Tibial nerve (tissue), 4 donors: ENCODE data around the gene CPSF2.

Source experiments
- EP300 ChIP-seq, 2 donors: sonication (generic); formaldehyde crosslinking; IDR thresholded peaks; one replicate each; pipeline ENCODE4 v1.6.1; 2017; ENCODE audit warnings: antibody characterized with exemption in 2 of 2, mild to moderate bottlenecking in 1 of 2
- POLR2A ChIP-seq, 2 donors: fragments of 450-650 bp; IDR thresholded peaks; one replicate each; pipeline ENCODE4 v1.6.1; 2017; ENCODE audit warnings: antibody characterized with exemption in 2 of 2, mild to moderate bottlenecking in 2 of 2, moderate library complexity in 2 of 2
- TF ChIP-seq, protein P1 (sequence below), 5 experiments: fragments of 200-600 bp in 3 of 5; fragments of 450-650 bp in 2 of 5; sonication (generic) in 3 of 5; IDR thresholded peaks; one replicate each; pipeline ENCODE4 v1.5.1; 2016 to 2019; ENCODE audit warnings: antibody characterized with exemption in 5 of 5, mild to moderate bottlenecking in 3 of 5, moderate library complexity in 2 of 5

DNA sequence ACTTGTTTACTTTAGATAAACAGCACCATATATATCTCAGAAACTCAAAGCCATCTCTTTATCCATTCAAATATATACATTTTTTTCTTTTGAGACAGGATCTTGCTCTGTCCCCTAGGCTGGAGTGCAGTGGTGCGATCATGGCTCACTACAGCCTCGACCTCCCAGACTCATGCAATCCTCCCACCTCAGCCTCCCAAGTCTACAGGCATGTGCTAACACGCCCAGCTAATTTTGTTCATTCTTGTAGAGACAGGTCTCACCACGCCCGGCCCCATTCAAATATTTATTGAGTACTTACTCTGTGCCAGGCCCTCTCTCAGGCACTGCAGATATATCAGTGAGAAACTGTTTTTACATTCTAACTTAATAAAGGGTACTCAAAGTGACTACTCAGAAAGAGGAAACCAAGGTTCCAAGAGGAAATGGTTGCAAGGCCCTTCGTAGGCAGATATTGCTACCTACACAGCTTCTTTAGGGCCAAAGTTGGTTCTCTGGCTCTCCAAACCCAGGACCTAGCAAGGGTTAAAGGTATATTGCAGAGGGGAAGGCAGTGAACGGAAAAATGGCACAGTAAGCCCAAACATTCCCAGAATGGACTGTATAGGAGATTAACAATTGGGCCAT lies 18.3 kb upstream of the CPSF2 start:
- TF ChIP-seq, protein P1, sequence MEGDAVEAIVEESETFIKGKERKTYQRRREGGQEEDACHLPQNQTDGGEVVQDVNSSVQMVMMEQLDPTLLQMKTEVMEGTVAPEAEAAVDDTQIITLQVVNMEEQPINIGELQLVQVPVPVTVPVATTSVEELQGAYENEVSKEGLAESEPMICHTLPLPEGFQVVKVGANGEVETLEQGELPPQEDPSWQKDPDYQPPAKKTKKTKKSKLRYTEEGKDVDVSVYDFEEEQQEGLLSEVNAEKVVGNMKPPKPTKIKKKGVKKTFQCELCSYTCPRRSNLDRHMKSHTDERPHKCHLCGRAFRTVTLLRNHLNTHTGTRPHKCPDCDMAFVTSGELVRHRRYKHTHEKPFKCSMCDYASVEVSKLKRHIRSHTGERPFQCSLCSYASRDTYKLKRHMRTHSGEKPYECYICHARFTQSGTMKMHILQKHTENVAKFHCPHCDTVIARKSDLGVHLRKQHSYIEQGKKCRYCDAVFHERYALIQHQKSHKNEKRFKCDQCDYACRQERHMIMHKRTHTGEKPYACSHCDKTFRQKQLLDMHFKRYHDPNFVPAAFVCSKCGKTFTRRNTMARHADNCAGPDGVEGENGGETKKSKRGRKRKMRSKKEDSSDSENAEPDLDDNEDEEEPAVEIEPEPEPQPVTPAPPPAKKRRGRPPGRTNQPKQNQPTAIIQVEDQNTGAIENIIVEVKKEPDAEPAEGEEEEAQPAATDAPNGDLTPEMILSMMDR (IDR thresholded peaks at IDR 0.05), result no peak
- TF ChIP-seq POLR2A (IDR thresholded peaks at IDR 0.05) (no peak), EP300 (IDR thresholded peaks at IDR 0.05) (no peak)
